ENCODE data around the gene LIPC. TPM values are rescaled to one million over a fixed set of nuclear protein-coding genes. Genes with fewer than 3 reads are reported as not detected.

LIPC gene
- total RNA-seq, 1 experiment from 2014 or later = not detected

- ChIA-PET CTCF (no interaction called here), RAD21 (ENCODE audit: low non-redundant PET in 1 of 2, low total read pairs in 2 of 2, uncharacterized antibody in 2 of 2, unreplicated experiment in 2 of 2) (no interaction called here), POLR2A (no interaction called here)
- no TSS peak for BruUV-seq (replicated peaks)
- Histone ChIP-seq H3K27me3 (ENCODE audit: insufficient read depth, low read length) (no peaks in the 10 kb centered on the region), H3K4me3 (replicated peaks in 1 of 2; ENCODE audit: low read depth in 1 of 2, low read length in 2 of 2) (no peak overlapping the region), H3K9me3 (ENCODE audit: control insufficient read depth in 1 of 2, insufficient read depth in 1 of 2, low read depth in 1 of 2, low read length in 2 of 2) (no peaks in the 10 kb centered on the region), H3K9ac (ENCODE audit: low read length) (no peak overlapping the region), H3K36me3 (ENCODE audit: control insufficient read depth in 1 of 2, insufficient read depth in 2 of 2, low read length in 2 of 2) (no peaks in the 10 kb centered on the region), H3K79me2 (ENCODE audit: insufficient read depth, low read length) (no peaks in the 10 kb centered on the region), H2AFZ (ENCODE audit: low read depth, low read length, poor library complexity, severe bottlenecking) (no peak overlapping the region), H3K9me2 (ENCODE audit: insufficient read depth) (no peaks in the 10 kb centered on the region), H3K4me1 (ENCODE audit: control insufficient read depth in 1 of 2, insufficient read depth in 2 of 2, low read length in 2 of 2) (no peaks in the 10 kb centered on the region; a peak in 1 of 4 replicates), H3K27ac (ENCODE audit: low read depth, low read length) (no peak overlapping the region), H3K4me2 (ENCODE audit: low read length) (no peak overlapping the region), H4K20me1 (ENCODE audit: insufficient read depth) (no peaks in the 10 kb centered on the region)
- intact Hi-C loops (cut with micrococcal nuclease) = no loop called here
- DNase-seq (ENCODE audit: low read depth, low spot score) (no peak), ATAC-seq (no peak)
- TF ChIP-seq EGR1 (IDR thresholded peaks at IDR 0.05; ENCODE audit: low read depth) (no peak), ATF3 (IDR thresholded peaks at IDR 0.05) (no peak)
Observed at GRCh38 chr15:58513008-58513407, 81.2 kb downstream of the LIPC start.

- H2AFZ ChIP-seq (ENCODE audit: low read depth, low read length, poor library complexity, severe bottlenecking) = no peak overlapping the region
- H4K20me1 ChIP-seq (ENCODE audit: insufficient read depth) = no peaks in the 10 kb centered on the region
- ChIA-PET CTCF (no interaction called here), RAD21 (ENCODE audit: low non-redundant PET in 1 of 2, low total read pairs in 2 of 2, uncharacterized antibody in 2 of 2, unreplicated experiment in 2 of 2) (no interaction called here), POLR2A (no interaction called here)
- no peaks in the 10 kb centered on the region; a peak in 1 of 4 replicates for H3K4me1 ChIP-seq (ENCODE audit: control insufficient read depth in 1 of 2, insufficient read depth in 2 of 2, low read length in 2 of 2)
- no peaks in the 10 kb centered on the region for H3K27me3 ChIP-seq (ENCODE audit: insufficient read depth, low read length)
- H3K4me2 ChIP-seq (ENCODE audit: low read length) = no peak overlapping the region
- H3K9ac ChIP-seq (ENCODE audit: low read length) = no peak overlapping the region
- ATAC-seq (no peak), DNase-seq (ENCODE audit: low read depth, low spot score) (no peak)
- no peaks in the 10 kb centered on the region for H3K36me3 ChIP-seq (ENCODE audit: control insufficient read depth in 1 of 2, insufficient read depth in 2 of 2, low read length in 2 of 2)
- no peaks in the 10 kb centered on the region for H3K9me2 ChIP-seq (ENCODE audit: insufficient read depth)
- no peak overlapping the region for H3K27ac ChIP-seq (ENCODE audit: low read depth, low read length)
- intact Hi-C loops (cut with micrococcal nuclease) = no loop called here
- TF ChIP-seq ZFX (IDR thresholded peaks at IDR 0.05) (no peak), POLR2A (IDR thresholded peaks at IDR 0.05; ENCODE audit: borderline replicate concordance, extremely low read depth, insufficient read depth, insufficient read length) (no peak)
- no peaks in the 10 kb centered on the region for H3K79me2 ChIP-seq (ENCODE audit: insufficient read depth, low read length)
- no peaks in the 10 kb centered on the region for H3K9me3 ChIP-seq (ENCODE audit: control insufficient read depth in 1 of 2, insufficient read depth in 1 of 2, low read depth in 1 of 2, low read length in 2 of 2)
- no TSS peak for BruUV-seq (replicated peaks)
- no peak overlapping the region for H3K4me3 ChIP-seq (replicated peaks in 1 of 2; ENCODE audit: low read depth in 1 of 2, low read length in 2 of 2)
Observed at GRCh38 chr15:58513726-58514336, 82.0 kb downstream of the LIPC start.
